HG03439 (cell line): ENCODE data around the gene HNRNPH1.

ENCODE experiments used
- ATAC-seq: cut with Tn5 transposase; IDR thresholded peaks from one replicate; pipeline ENCODE4 v1.9.1; 2021; ENCODE audit warnings: mild to moderate bottlenecking, moderate library complexity; ENCODE audit not compliant: unreplicated experiment

Gene HNRNPH1

GRCh38 chr5:179606071-179606909 lies 17.2 kb downstream of the HNRNPH1 start:
- no peak for ATAC-seq

GRCh38 chr5:179605026-179605833 lies 18.2 kb downstream of the HNRNPH1 start:
- no peak for ATAC-seq

GRCh38 chr5:179603308-179603707 lies 20.2 kb downstream of the HNRNPH1 start:
- no peak for ATAC-seq

GRCh38 chr5:179601871-179602625 lies 21.4 kb downstream of the HNRNPH1 start:
- no peak for ATAC-seq

GRCh38 chr5:179599973-179600372 lies 23.5 kb downstream of the HNRNPH1 start:
- no peak for ATAC-seq

- no peak for ATAC-seq
These were observed 23.9 kb downstream of the HNRNPH1 start for GRCh38 chr5:179599566-179599965.

GRCh38 chr5:179599100-179599499 lies 24.4 kb downstream of the HNRNPH1 start:
- ATAC-seq = no peak

GRCh38 chr5:179596421-179596820 lies 27.1 kb downstream of the HNRNPH1 start:
- no peak for ATAC-seq

- ATAC-seq = no peak
These were observed 27.6 kb downstream of the HNRNPH1 start for GRCh38 chr5:179595916-179596315.

GRCh38 chr5:179588166-179588565 lies 35.3 kb downstream of the HNRNPH1 start:
- no peak for ATAC-seq

- no peak for ATAC-seq
These were observed 37.5 kb downstream of the HNRNPH1 start for GRCh38 chr5:179585941-179586401.

GRCh38 chr5:179577286-179577960 lies 46.0 kb downstream of the HNRNPH1 start:
- no peak for ATAC-seq

- no peak for ATAC-seq
These were observed 51.1 kb downstream of the HNRNPH1 start for GRCh38 chr5:179572386-179572785.

GRCh38 chr5:179568721-179569120 lies 54.8 kb downstream of the HNRNPH1 start:
- no peak for ATAC-seq

- no peak for ATAC-seq
These were observed 58.9 kb downstream of the HNRNPH1 start for GRCh38 chr5:179564526-179564925.
